GM23338 (cell line): ENCODE measurements around the gene CARMIL1. TPM values are rescaled to one million over a fixed set of nuclear protein-coding genes. Genes with fewer than 3 reads are reported as not detected.

ENCODE experiments used
- ATAC-seq: fragments of 200-7000 bp; cut with Tn5 transposase; 3 replicates; pipeline ENCODE4 v1.9.1; 2020
- DNase-seq: peaks from one replicate; pipeline ENCODE4 v3.0.0-alpha.2; 2015; ENCODE audit warnings: low spot score
- H2AFZ ChIP-seq: fragments of 200-600 bp; sonication (generic); 2 replicates; pipeline ENCODE4 v1.8.0; 2016; ENCODE audit warnings: antibody characterized with exemption, mild to moderate bottlenecking, moderate library complexity
- H3F3A ChIP-seq: fragments of 200-600 bp; sonication (generic); replicated peaks from 2 replicates; pipeline ENCODE4 v1.8.0; 2017; ENCODE audit warnings: antibody characterized with exemption, mixed run types, low read depth
- H3K27ac ChIP-seq: fragments of 200-600 bp; sonication (generic); 2 replicates; pipeline ENCODE4 v1.6.1; 2016; ENCODE audit warnings: low read depth
- H3K27me3 ChIP-seq: fragments of 200-600 bp; sonication (generic); 2 replicates; pipeline ENCODE4 v1.8.0; 2016; ENCODE audit warnings: mild to moderate bottlenecking, mixed run types, moderate library complexity; ENCODE audit not compliant: insufficient read depth
- H3K36me3 ChIP-seq: fragments of 200-600 bp; sonication (generic); 2 replicates; pipeline ENCODE4 v1.8.0; 2016; ENCODE audit warnings: mild to moderate bottlenecking; ENCODE audit not compliant: insufficient read depth
- H3K4me1 ChIP-seq: fragments of 200-600 bp; sonication (generic); 2 replicates; pipeline ENCODE4 v1.8.0; 2016; ENCODE audit warnings: mild to moderate bottlenecking, moderate library complexity; ENCODE audit not compliant: insufficient read depth
- H3K4me2 ChIP-seq: fragments of 200-600 bp; sonication (generic); 2 replicates; pipeline ENCODE4 v1.7.1; 2017; ENCODE audit warnings: mixed run types
- H3K4me3 ChIP-seq: fragments of 200-600 bp; sonication (generic); 2 replicates; pipeline ENCODE4 v1.6.1; 2016; ENCODE audit warnings: mixed run types
- H3K79me2 ChIP-seq: fragments of 200-600 bp; sonication (generic); replicated peaks from 2 replicates; pipeline ENCODE4 v1.8.0; 2017; ENCODE audit warnings: mild to moderate bottlenecking; ENCODE audit not compliant: insufficient read depth
- H3K9me2 ChIP-seq: fragments of 200-600 bp; sonication (generic); 2 replicates; pipeline ENCODE4 v1.8.0; 2017; ENCODE audit not compliant: insufficient read depth
- H4K20me1 ChIP-seq: fragments of 200-600 bp; sonication (generic); replicated peaks from 2 replicates; pipeline ENCODE4 v1.8.0; 2017; ENCODE audit warnings: mild to moderate bottlenecking; ENCODE audit not compliant: insufficient read depth
- H3K27ac Mint-ChIP-seq: 2 replicates; pipeline ENCODE4 v1.8.0; 2020; ENCODE audit warnings: inconsistent platforms, mild to moderate bottlenecking, moderate library complexity, mixed read lengths
- H3K27me3 Mint-ChIP-seq: 3 replicates; pipeline ENCODE4 v1.8.0; 2022; ENCODE audit warnings: low read depth, mild to moderate bottlenecking, moderate library complexity, mixed read lengths, inconsistent platforms; ENCODE audit not compliant: insufficient read depth, poor library complexity
- H3K36me3 Mint-ChIP-seq: 3 replicates; pipeline ENCODE4 v1.8.0; 2021; ENCODE audit warnings: low read depth, mild to moderate bottlenecking, inconsistent platforms, moderate library complexity, mixed read lengths
- H3K4me1 Mint-ChIP-seq: 3 replicates; pipeline ENCODE4 v1.8.0; 2020; ENCODE audit warnings: mild to moderate bottlenecking, inconsistent platforms, mixed read lengths
- H3K4me3 Mint-ChIP-seq: 3 replicates; pipeline ENCODE4 v1.8.0; 2021; ENCODE audit warnings: moderate library complexity, mild to moderate bottlenecking, inconsistent platforms, mixed read lengths
- H3K9me3 Mint-ChIP-seq: 3 replicates; pipeline ENCODE4 v1.8.0; 2020; ENCODE audit warnings: moderate library complexity, mild to moderate bottlenecking, inconsistent platforms, mixed read lengths
- CREB1 ChIP-seq: fragments of 250-450 bp; sonication (Bioruptor Pico); IDR thresholded peaks from 2 replicates; pipeline ENCODE4 v1.5.0; 2020; ENCODE audit warnings: low read depth, mild to moderate bottlenecking, moderate library complexity
- CTCF ChIP-seq, 2 experiments: fragments of 200-600 bp in 1 of 2; sonication (generic) in 1 of 2; conservative IDR thresholded peaks; 2 replicates each; pipeline versions ENCODE4 v1.5.1 to v1.6.1; 2016 to 2017; ENCODE audit warnings: antibody characterized with exemption in 2 of 2, low read depth in 2 of 2, mild to moderate bottlenecking in 2 of 2, moderate library complexity in 1 of 2
- ETS1 ChIP-seq: IDR thresholded peaks from 2 replicates; pipeline ENCODE4 v1.6.1; 2016; ENCODE audit warnings: antibody characterized with exemption
- EZH2 ChIP-seq: fragments of 200-600 bp; sonication (generic); IDR thresholded peaks from one replicate; pipeline ENCODE4 v1.8.0; 2017; ENCODE audit warnings: antibody characterized with exemption, mild to moderate bottlenecking, low read depth; ENCODE audit not compliant: unreplicated experiment
- EZH2phosphoT487 ChIP-seq: fragments of 200-600 bp; sonication (generic); IDR thresholded peaks from one replicate; pipeline ENCODE4 v1.8.1; 2018; ENCODE audit warnings: antibody characterized with exemption; ENCODE audit not compliant: unreplicated experiment
- JUNB ChIP-seq: IDR thresholded peaks from one replicate; pipeline ENCODE4 v1.6.1; 2016; ENCODE audit warnings: antibody characterized with exemption; ENCODE audit not compliant: unreplicated experiment
- NANOG ChIP-seq: IDR thresholded peaks from 2 replicates; pipeline ENCODE4 v1.6.1; 2016; ENCODE audit warnings: antibody characterized with exemption, borderline replicate concordance
- POLR2AphosphoS5 ChIP-seq: IDR thresholded peaks from 2 replicates; pipeline ENCODE4 v1.6.1; 2016; ENCODE audit warnings: antibody characterized with exemption, low read depth
- REST ChIP-seq: IDR thresholded peaks from one replicate; pipeline ENCODE4 v1.6.1; 2018; ENCODE audit warnings: antibody characterized with exemption; ENCODE audit not compliant: unreplicated experiment
- STAT1 ChIP-seq: IDR thresholded peaks from one replicate; pipeline ENCODE4 v1.6.1; 2016; ENCODE audit warnings: antibody characterized with exemption; ENCODE audit not compliant: unreplicated experiment
- ZNF114 ChIP-seq: fragments of 250-450 bp; sonication (Bioruptor Pico); IDR thresholded peaks from 2 replicates; pipeline ENCODE4 v1.5.0; 2020; ENCODE audit warnings: mild to moderate bottlenecking, moderate library complexity
- ZNF331 ChIP-seq: fragments of 250-450 bp; sonication (Bioruptor Pico); IDR thresholded peaks from 2 replicates; pipeline ENCODE4 v1.5.0; 2020; ENCODE audit warnings: low read depth, mild to moderate bottlenecking, moderate library complexity
- ZNF462 ChIP-seq: fragments of 250-450 bp; sonication (Bioruptor Pico); IDR thresholded peaks from 2 replicates; pipeline ENCODE4 v1.5.0; 2020; ENCODE audit warnings: mild to moderate bottlenecking, moderate library complexity
- polyA plus RNA-seq: library from polyadenylated mRNA; unstranded; fragments of >200 nt; fragmentation: Nextera tagmentation; extraction: Ambion mirVana; gene quantifications from 2 replicates; pipeline ENCODE4 v1.2.1, GENCODE V29; 2016
- total RNA-seq: library from RNA; depleted of rRNA; stranded (reverse); fragments of >200 nt; shearing (Covaris generic); gene quantifications from 2 replicates; pipeline ENCODE4 v1.2.3, GENCODE V29; 2014

Gene CARMIL1
- total and polyA plus RNA-seq, 2 experiments from 2014 or later, result 43.2 to 66.9 TPM

GRCh38 chr6:25463441-25463840 is 184.3 kb downstream of the CARMIL1 start:
- Mint-ChIP-seq H3K9me3 (no peaks in the 10 kb centered on the region; the same call in 2 of the 3 replicates), H3K4me1 (peaks cover 39% of the 10 kb centered on the region), H3K27me3 (peaks cover 1% of the 10 kb centered on the region), H3K4me3 (no peak overlapping the region; the same call in 2 of the 3 replicates), H3K36me3 (no peaks in the 10 kb centered on the region), H3K27ac (peak overlapping the region; percentile 58)
- DNase-seq (no peak), ATAC-seq (peak; percentile 24; the same call in 2 of the 3 replicates)
- H3K36me3 ChIP-seq, result no peaks in the 10 kb centered on the region
- no peaks in the 10 kb centered on the region for H3K9me2 ChIP-seq
- H3K4me1 ChIP-seq, result peaks cover 28% of the 10 kb centered on the region
- H3K27ac ChIP-seq, result no peak overlapping the region
- H2AFZ ChIP-seq, result no peak overlapping the region
- H3K4me2 ChIP-seq, result no peak overlapping the region
- TF ChIP-seq STAT1 (no peak), ETS1 (no peak), EZH2 (no peak), NANOG (no peak), EZH2phosphoT487 (no peak), REST (no peak), CREB1 (CRISPR knock-in tag) (no peak), ZNF462 (no peak), ZNF114 (CRISPR knock-in tag) (no peak), ZNF331 (CRISPR knock-in tag) (no peak), CTCF (conservative IDR thresholded peaks at IDR 0.05; ENCODE audit: low read depth in 2 of 2) (no peak), JUNB (no peak), POLR2AphosphoS5 (no peak)
- H3K4me3 ChIP-seq, result no peak overlapping the region
- no peaks in the 10 kb centered on the region for H3K79me2 ChIP-seq
- no peaks in the 10 kb centered on the region for H3K27me3 ChIP-seq
- H4K20me1 ChIP-seq, result no peaks in the 10 kb centered on the region
- H3F3A ChIP-seq, result no peaks in the 10 kb centered on the region
